HEK293 (cell line): ENCODE data around the gene TLCD3B.

Source experiments
- AEBP2 ChIP-seq: fragments of 450-650 bp; formaldehyde crosslinking; IDR thresholded peaks from 2 replicates; pipeline ENCODE4 v1.5.1; 2016; ENCODE audit warnings: missing biosample characterization, missing genetic modification characterization, borderline replicate concordance
- GLIS2 ChIP-seq: fragments of 450-650 bp; formaldehyde crosslinking; IDR thresholded peaks from 2 replicates; pipeline ENCODE4 v1.5.1; 2016; ENCODE audit warnings: missing biosample characterization, missing genetic modification characterization
- MEIS1 ChIP-seq: sonication (generic); formaldehyde crosslinking; IDR thresholded peaks from 2 replicates; pipeline ENCODE4 v1.8.1; 2022; ENCODE audit warnings: missing genetic modification reagents, mild to moderate bottlenecking, borderline replicate concordance
- PRDM6 ChIP-seq: fragments of 450-650 bp; formaldehyde crosslinking; IDR thresholded peaks from 2 replicates; pipeline ENCODE4 v1.5.1; 2017; ENCODE audit warnings: missing biosample characterization, missing genetic modification characterization
- REPIN1 ChIP-seq: fragments of 450-650 bp; formaldehyde crosslinking; IDR thresholded peaks from 2 replicates; pipeline ENCODE4 v1.5.1; 2017; ENCODE audit warnings: missing biosample characterization, missing genetic modification characterization, low read depth
- SP2 ChIP-seq: fragments of 450-650 bp; formaldehyde crosslinking; IDR thresholded peaks from 2 replicates; pipeline ENCODE4 v1.5.1; 2016; ENCODE audit warnings: missing biosample characterization, missing genetic modification characterization
- YY2 ChIP-seq: fragments of 450-650 bp; formaldehyde crosslinking; IDR thresholded peaks from 2 replicates; pipeline ENCODE4 v1.5.1; 2016; ENCODE audit warnings: missing biosample characterization, missing genetic modification characterization
- ZBTB26 ChIP-seq: fragments of 450-650 bp; formaldehyde crosslinking; optimal IDR thresholded peaks from 2 replicates; pipeline ENCODE3; 2016; ENCODE audit warnings: missing biosample characterization, mild to moderate bottlenecking, missing genetic modification characterization
- ZNF10 ChIP-seq: fragments of 450-650 bp; formaldehyde crosslinking; IDR thresholded peaks from 2 replicates; pipeline ENCODE4 v1.5.1; 2017; ENCODE audit warnings: missing biosample characterization, missing genetic modification characterization
- ZNF211 ChIP-seq: fragments of 450-650 bp; formaldehyde crosslinking; IDR thresholded peaks from 2 replicates; pipeline ENCODE4 v1.5.1; 2016; ENCODE audit warnings: low read depth, missing biosample characterization, missing genetic modification characterization
- ZNF391 ChIP-seq: fragments of 450-650 bp; formaldehyde crosslinking; IDR thresholded peaks from 2 replicates; pipeline ENCODE4 v1.5.1; 2016; ENCODE audit warnings: low read depth, missing biosample characterization, missing genetic modification characterization, borderline replicate concordance
- ZNF423 ChIP-seq: fragments of 450-650 bp; formaldehyde crosslinking; IDR thresholded peaks from 2 replicates; pipeline ENCODE4 v1.5.1; 2016; ENCODE audit warnings: missing biosample characterization, missing genetic modification characterization
- ZNF548 ChIP-seq: fragments of 450-650 bp; formaldehyde crosslinking; IDR thresholded peaks from 2 replicates; pipeline ENCODE4 v1.5.1; 2016; ENCODE audit warnings: missing biosample characterization, missing genetic modification characterization
- ZNF571 ChIP-seq: fragments of 450-650 bp; formaldehyde crosslinking; IDR thresholded peaks from 2 replicates; pipeline ENCODE4 v1.5.0; 2017; ENCODE audit warnings: missing biosample characterization, missing genetic modification characterization
- ZNF596 ChIP-seq: fragments of 450-650 bp; IDR thresholded peaks from 2 replicates; pipeline ENCODE4 v1.5.0; 2018; ENCODE audit warnings: missing biosample characterization, mild to moderate bottlenecking, missing genetic modification characterization, moderate library complexity
- ZNF600 ChIP-seq: fragments of 450-650 bp; formaldehyde crosslinking; IDR thresholded peaks from 2 replicates; pipeline ENCODE4 v1.5.1; 2016; ENCODE audit warnings: missing biosample characterization, missing genetic modification characterization
- ZNF623 ChIP-seq: fragments of 450-650 bp; formaldehyde crosslinking; IDR thresholded peaks from 2 replicates; pipeline ENCODE4 v1.5.1; 2016; ENCODE audit warnings: missing biosample characterization, missing genetic modification characterization
- ZNF624 ChIP-seq: fragments of 450-650 bp; formaldehyde crosslinking; IDR thresholded peaks from 2 replicates; pipeline ENCODE4 v1.5.1; 2017; ENCODE audit warnings: missing biosample characterization, missing genetic modification characterization
- ZNF692 ChIP-seq: fragments of 450-650 bp; formaldehyde crosslinking; IDR thresholded peaks from 2 replicates; pipeline ENCODE4 v1.5.1; 2016; ENCODE audit warnings: missing biosample characterization, missing genetic modification characterization
- TF ChIP-seq, protein P1 (sequence below): fragments of 450-650 bp; formaldehyde crosslinking; IDR thresholded peaks from 2 replicates; pipeline ENCODE4 v1.5.1; 2016; ENCODE audit warnings: missing biosample characterization, missing genetic modification characterization
- TF ChIP-seq, protein P2 (sequence below): fragments of 450-650 bp; formaldehyde crosslinking; IDR thresholded peaks from 2 replicates; pipeline ENCODE4 v1.5.1; 2016; ENCODE audit warnings: missing biosample characterization, missing genetic modification characterization
- TF ChIP-seq, protein P3 (sequence below): fragments of 450-650 bp; formaldehyde crosslinking; IDR thresholded peaks from 2 replicates; pipeline ENCODE4 v1.5.1; 2016; ENCODE audit warnings: missing biosample characterization, missing genetic modification characterization
- TF ChIP-seq, protein P4 (sequence below): fragments of 450-650 bp; formaldehyde crosslinking; IDR thresholded peaks from 2 replicates; pipeline ENCODE4 v1.5.1; 2016; ENCODE audit warnings: missing biosample characterization, missing genetic modification characterization, borderline replicate concordance

The TLCD3B gene

GRCh38 chr16:30018731-30019158, 12.3 kb downstream of the TLCD3B start (continued):
- TF ChIP-seq ZBTB26 (tag by site-specific recombination) (no peak), MEIS1 (CRISPR knock-in tag) (no peak), SP2 (tag by site-specific recombination) (0 out of 2 replicates have a peak, but pooled peaks have one; percentile 13), ZNF10 (tag by site-specific recombination) (peak; percentile 51; the same call in 1 of the 2 replicates), ZNF600 (tag by site-specific recombination) (peak; percentile 86), ZNF548 (no peak), ZNF391 (tag by site-specific recombination) (peak; percentile 31; the same call in 1 of the 2 replicates), ZNF623 (tag by site-specific recombination) (peak; percentile 35; the same call in 1 of the 2 replicates), AEBP2 (no peak), REPIN1 (tag by site-specific recombination) (no peak), ZNF571 (no peak), ZNF596 (no peak), ZNF624 (tag by site-specific recombination) (no peak), YY2 (tag by site-specific recombination) (no peak), GLIS2 (tag by site-specific recombination) (0 out of 2 replicates have a peak, but pooled peaks have one; percentile 36), ZNF423 (tag by site-specific recombination) (no peak), PRDM6 (no peak), ZNF211 (tag by site-specific recombination) (no peak), ZNF692 (tag by site-specific recombination) (peak; percentile 49; the same call in 1 of the 2 replicates)
- TF ChIP-seq, protein P1, sequence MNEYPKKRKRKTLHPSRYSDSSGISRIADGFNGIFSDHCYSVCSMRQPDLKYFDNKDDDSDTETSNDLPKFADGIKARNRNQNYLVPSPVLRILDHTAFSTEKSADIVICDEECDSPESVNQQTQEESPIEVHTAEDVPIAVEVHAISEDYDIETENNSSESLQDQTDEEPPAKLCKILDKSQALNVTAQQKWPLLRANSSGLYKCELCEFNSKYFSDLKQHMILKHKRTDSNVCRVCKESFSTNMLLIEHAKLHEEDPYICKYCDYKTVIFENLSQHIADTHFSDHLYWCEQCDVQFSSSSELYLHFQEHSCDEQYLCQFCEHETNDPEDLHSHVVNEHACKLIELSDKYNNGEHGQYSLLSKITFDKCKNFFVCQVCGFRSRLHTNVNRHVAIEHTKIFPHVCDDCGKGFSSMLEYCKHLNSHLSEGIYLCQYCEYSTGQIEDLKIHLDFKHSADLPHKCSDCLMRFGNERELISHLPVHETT (tag by site-specific recombination) = peak; percentile 92
- TF ChIP-seq, protein P2, sequence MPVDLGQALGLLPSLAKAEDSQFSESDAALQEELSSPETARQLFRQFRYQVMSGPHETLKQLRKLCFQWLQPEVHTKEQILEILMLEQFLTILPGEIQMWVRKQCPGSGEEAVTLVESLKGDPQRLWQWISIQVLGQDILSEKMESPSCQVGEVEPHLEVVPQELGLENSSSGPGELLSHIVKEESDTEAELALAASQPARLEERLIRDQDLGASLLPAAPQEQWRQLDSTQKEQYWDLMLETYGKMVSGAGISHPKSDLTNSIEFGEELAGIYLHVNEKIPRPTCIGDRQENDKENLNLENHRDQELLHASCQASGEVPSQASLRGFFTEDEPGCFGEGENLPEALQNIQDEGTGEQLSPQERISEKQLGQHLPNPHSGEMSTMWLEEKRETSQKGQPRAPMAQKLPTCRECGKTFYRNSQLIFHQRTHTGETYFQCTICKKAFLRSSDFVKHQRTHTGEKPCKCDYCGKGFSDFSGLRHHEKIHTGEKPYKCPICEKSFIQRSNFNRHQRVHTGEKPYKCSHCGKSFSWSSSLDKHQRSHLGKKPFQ (tag by site-specific recombination) = no peak
- TF ChIP-seq, protein P3, sequence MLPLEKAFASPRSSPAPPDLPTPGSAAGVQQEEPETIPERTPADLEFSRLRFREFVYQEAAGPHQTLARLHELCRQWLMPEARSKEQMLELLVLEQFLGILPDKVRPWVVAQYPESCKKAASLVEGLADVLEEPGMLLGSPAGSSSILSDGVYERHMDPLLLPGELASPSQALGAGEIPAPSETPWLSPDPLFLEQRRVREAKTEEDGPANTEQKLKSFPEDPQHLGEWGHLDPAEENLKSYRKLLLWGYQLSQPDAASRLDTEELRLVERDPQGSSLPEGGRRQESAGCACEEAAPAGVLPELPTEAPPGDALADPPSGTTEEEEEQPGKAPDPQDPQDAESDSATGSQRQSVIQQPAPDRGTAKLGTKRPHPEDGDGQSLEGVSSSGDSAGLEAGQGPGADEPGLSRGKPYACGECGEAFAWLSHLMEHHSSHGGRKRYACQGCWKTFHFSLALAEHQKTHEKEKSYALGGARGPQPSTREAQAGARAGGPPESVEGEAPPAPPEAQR (tag by site-specific recombination) = no peak
- TF ChIP-seq, protein P4, sequence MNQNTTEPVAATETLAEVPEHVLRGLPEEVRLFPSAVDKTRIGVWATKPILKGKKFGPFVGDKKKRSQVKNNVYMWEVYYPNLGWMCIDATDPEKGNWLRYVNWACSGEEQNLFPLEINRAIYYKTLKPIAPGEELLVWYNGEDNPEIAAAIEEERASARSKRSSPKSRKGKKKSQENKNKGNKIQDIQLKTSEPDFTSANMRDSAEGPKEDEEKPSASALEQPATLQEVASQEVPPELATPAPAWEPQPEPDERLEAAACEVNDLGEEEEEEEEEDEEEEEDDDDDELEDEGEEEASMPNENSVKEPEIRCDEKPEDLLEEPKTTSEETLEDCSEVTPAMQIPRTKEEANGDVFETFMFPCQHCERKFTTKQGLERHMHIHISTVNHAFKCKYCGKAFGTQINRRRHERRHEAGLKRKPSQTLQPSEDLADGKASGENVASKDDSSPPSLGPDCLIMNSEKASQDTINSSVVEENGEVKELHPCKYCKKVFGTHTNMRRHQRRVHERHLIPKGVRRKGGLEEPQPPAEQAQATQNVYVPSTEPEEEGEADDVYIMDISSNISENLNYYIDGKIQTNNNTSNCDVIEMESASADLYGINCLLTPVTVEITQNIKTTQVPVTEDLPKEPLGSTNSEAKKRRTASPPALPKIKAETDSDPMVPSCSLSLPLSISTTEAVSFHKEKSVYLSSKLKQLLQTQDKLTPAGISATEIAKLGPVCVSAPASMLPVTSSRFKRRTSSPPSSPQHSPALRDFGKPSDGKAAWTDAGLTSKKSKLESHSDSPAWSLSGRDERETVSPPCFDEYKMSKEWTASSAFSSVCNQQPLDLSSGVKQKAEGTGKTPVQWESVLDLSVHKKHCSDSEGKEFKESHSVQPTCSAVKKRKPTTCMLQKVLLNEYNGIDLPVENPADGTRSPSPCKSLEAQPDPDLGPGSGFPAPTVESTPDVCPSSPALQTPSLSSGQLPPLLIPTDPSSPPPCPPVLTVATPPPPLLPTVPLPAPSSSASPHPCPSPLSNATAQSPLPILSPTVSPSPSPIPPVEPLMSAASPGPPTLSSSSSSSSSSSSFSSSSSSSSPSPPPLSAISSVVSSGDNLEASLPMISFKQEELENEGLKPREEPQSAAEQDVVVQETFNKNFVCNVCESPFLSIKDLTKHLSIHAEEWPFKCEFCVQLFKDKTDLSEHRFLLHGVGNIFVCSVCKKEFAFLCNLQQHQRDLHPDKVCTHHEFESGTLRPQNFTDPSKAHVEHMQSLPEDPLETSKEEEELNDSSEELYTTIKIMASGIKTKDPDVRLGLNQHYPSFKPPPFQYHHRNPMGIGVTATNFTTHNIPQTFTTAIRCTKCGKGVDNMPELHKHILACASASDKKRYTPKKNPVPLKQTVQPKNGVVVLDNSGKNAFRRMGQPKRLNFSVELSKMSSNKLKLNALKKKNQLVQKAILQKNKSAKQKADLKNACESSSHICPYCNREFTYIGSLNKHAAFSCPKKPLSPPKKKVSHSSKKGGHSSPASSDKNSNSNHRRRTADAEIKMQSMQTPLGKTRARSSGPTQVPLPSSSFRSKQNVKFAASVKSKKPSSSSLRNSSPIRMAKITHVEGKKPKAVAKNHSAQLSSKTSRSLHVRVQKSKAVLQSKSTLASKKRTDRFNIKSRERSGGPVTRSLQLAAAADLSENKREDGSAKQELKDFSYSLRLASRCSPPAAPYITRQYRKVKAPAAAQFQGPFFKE (tag by site-specific recombination) = no peak
